Bronchial smooth muscle cell (primary cell): ENCODE results near the gene PPME1. TPM values are rescaled to one million over a fixed set of nuclear protein-coding genes. Genes with fewer than 3 reads are reported as not detected.

ENCODE experiments used
- total RNA-seq: library from RNA; depleted of rRNA; stranded (reverse); fragments of >200 nt; gene quantifications from 2 replicates; pipeline ENCODE4 v1.2.1, GENCODE V29; 2014

PPME1 gene, protein sequence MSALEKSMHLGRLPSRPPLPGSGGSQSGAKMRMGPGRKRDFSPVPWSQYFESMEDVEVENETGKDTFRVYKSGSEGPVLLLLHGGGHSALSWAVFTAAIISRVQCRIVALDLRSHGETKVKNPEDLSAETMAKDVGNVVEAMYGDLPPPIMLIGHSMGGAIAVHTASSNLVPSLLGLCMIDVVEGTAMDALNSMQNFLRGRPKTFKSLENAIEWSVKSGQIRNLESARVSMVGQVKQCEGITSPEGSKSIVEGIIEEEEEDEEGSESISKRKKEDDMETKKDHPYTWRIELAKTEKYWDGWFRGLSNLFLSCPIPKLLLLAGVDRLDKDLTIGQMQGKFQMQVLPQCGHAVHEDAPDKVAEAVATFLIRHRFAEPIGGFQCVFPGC
- total RNA-seq, result 31.7 and 38.6 TPM in 2 replicates

GRCh38 chr11:74170694-74171629 lies at the start of gene PPME1, which contains the start of gene C2CD3:
Gene PPME1, plus strand, starts transcription at chr11:74171289. Its CDS starts 133 bp downstream, at chr11:74171422.
Gene C2CD3, minus strand, starts transcription at chr11:74171002. Its CDS starts 210 bp downstream, at chr11:74170792.

Other genes with a start within 250 kb of the PPME1 start
- 0.16 TPM in 1 of 2 replicates, not detected in the other for gene DNAJB13, start 220.3 kb upstream of the PPME1 start, total RNA-seq
- 0.09 and 1.9 TPM in 2 replicates for gene UCP2, start 188.4 kb upstream of the PPME1 start, total RNA-seq
- gene UCP3, start 162.2 kb upstream of the PPME1 start, total RNA-seq, result 0.09 and 0.16 TPM in 2 replicates
- 4.7 and 5.3 TPM in 2 replicates for gene C2CD3, start 287 bp upstream of the PPME1 start, total RNA-seq
- gene P4HA3, start 140.4 kb downstream of the PPME1 start, total RNA-seq, result 2.9 and 5.5 TPM in 2 replicates
- 1.6 and 2.7 TPM in 2 replicates for gene PGM2L1, start 227.1 kb downstream of the PPME1 start, total RNA-seq